Measurements from ENCODE around the gene SFMBT2.

Gene SFMBT2

DNA sequence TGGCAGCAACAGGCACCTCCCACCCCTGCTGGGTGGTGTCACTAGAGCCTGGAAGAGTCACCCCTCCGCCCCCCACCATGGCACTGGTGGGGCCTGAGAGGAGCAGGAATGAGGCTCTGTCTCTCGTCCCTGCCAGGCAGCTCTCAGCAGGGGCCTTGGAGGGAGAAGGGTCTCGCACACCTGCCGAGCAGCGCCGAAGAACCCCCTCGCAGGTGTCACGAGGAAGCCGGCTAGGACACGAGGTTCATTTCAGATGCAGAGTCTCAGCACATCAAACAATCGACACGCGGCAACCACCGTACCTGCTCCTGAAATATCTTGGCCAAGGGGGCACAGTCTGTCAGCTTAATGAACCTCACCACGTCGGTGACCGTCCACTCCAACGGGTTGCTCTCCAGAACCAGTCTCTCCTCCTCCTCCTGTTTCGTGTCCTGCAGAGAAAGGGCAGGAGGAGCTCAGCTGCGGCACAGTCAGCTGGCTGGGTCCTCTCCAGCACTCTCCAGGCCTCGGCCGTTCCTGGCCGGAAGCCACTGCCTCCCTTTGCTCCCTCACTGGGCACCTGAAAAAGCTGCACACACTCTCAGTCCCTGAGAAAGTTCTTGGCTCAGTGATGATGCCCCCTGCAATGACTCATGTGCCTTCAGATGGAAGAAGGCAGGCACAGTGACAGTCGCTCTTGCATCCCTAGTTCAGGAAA is 240.1 kb downstream of the SFMBT2 start:
- no peak for DNase-seq

DNA sequence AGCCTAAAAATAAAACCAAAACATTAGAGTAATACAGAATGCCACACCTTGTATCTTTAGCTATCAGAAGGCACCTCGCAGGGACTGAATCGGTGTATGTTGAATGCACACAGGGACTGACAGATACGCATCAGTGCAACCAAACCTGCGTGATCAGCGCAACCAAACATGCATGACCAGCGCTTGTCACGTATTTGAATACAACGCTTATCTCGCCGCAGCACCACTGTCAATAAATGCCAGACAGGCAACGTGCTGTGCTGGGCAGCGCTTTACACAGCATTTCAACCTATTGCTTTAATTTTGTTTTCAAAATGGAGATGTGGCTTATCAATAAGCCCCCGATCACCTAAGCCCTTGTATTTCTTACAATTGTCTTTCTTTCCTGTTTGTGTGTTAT is 242.4 kb downstream of the SFMBT2 start:
- no peak for DNase-seq

DNA sequence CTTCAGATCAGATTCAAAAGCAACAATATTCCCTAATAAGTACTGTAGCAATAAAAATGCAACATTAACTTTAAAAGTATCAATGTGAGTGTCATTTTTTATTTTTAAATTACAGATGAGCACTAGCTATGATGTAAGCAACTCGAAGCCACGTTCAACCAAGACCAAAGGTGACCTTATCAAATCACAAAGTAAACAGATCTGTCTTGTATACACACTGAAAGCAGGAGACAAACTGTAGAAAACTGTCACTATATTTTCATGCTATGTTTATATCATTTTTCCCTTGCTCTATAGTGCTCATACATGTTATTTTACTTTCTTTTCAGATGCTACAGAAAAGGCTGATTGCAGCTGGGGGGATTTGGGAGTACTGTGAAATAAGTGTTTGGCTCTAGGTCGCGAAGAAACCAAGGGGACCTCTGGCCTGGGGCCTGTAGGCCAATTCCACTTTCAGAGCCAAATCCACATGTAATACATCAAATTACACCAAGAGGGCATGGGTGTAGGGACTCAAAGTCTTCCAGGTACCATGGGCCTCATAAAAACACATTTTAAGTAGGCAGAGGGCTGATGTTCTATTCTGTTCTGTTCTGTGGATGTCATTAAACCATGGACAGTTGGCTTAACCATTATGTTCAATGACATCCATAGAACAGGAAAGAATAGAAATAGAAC is 245.2 kb downstream of the SFMBT2 start:
- no peak for DNase-seq

DNA sequence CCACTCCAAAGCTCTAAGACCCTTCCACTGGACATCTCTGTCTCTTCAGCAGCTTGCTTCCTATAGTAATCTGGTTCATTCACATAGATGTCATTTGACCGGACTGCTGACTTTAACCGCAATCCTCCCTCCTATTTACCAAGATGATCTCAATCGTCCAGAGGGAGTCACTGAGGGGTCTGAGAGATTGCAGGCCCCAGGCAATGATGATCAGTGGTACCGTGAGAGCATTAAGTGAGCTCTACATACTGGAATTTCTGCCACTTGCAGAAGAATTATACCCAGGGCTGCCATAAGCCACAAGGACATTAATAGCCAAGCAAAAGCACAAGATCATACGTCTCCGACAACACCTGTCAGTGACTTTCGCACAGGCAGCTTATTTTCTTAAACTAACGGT is 245.9 kb downstream of the SFMBT2 start:
- no peak for DNase-seq

DNA sequence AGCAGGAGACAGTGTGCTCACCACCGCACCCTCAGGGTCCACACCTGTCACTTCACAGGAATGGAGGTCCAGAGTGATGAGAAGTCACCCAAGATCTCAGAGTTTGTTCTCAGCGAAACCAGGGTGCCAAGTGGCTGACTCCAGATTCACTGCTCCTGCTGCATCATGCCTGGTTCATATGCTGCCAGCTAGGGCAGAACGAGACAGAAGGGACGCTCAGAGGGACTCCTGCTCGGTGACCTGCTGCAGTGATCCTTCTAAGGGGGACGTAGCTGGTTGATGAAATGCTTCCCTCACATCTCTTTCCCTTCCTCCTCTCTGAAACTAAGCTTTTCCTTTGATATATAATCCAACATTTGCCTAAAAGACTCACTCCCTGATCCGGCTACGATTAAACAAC is 248.5 kb downstream of the SFMBT2 start:
- no peak for DNase-seq

DNA sequence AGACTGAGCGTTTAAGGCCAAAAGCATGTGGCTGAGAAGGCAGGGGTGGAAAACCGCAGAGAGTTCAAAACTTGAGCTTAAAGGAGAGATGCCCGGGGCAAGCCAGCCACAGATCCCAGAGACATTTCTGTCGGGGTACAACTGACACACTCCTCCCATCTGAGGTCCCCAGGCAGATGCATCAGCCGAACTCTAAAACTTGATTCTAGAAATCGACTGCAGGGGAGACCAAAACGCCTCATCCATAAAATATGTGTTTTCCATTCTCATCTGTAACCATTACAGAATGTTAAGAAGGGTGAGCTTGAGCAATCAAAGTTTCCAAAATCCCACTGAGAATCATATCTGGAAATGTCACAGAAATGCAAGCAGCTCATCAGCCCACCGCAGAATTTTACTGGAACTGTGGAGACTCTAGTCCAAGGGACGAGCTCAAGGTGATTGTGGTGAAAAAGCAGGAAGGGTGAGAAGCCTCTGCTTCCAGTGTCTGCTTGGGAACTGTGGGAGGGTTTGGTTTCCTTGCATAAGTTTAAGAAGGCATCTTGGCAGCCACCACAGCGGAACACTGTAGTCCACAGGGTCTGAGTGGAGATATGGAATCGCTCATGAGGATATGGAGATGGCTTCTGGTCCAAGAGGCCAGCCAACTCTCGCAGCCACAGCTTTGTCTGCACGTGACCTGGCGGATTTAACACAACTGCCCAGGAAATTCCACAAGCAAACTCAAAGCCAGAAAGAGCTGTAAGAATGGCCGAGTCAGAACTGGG is 249.2 kb downstream of the SFMBT2 start:
- DNase-seq: no peak

DNA sequence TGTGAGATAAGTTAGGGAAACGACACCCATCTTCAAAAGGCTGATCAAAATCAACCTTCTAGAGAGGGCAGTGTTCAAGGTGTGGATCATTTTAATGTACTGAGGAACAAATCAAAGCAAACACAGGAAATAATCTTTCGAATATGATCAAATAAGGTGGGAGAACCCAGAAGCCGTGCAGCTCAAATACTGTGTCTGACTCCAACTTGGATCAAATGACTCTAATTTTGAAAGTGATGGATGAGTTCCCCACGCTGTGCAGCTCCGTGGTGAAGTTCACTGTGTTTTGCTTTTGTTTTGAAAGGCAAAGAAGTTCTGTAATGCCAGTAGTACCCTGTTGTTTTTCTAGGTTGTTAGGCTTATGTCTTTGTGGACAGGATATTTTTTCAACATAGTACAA is 250.9 kb downstream of the SFMBT2 start:
- no peak for DNase-seq

DNA sequence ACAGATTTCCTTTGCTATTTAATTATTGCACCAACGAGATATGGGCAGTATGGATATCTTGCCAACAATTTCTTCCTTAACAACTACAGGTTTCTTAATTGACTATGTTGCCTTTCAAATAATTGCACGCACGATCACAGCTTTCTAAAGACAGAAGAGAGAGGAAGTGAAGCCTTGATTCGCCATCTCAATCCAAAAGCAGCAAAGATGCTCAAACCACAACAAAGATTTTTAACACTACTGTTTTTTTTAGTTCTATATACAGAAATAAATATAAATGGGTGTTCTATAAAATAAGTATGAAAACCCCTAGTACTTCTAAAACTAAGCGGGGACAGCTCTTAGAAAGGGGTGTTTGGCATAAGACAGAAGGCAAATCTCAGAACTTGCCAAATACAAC is 251.3 kb downstream of the SFMBT2 start:
- DNase-seq: no peak

DNA sequence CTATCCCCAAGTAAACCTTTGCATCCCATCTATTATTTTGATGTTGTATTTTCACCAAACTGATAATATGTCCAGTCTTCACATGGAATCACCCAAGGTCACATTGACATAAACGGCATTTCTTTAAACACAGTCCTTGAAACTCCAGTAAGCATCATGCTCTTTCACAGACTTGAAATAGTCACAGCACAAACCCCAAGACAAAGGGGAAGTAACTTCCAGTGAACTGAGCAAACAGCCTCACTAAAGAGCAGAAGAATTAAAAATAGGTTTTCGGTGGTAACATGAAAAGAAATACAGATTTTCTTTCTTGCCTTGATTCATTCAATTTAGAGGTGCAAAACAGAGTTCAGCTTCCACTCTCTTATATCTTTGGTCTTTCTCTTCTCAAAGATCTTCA is 253.7 kb downstream of the SFMBT2 start:
- DNase-seq: no peak

DNA sequence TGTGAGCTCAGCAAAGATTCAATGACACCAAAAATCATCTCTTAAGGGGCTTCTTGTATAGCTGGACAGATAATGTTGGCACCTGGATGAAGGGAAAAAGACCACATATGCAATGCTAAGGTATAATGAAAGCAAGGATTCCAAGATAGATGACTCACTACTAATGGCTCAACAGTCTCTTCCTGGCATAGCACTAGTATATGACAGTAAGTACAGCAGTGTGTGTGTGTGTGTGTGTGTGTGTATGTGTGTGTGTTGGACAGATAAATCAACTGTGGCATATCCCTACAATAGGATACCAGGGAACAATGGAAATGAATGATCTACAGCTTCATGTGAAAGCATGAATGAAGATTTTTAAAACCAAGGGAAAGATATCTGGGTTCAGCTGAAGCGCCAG is 257.1 kb downstream of the SFMBT2 start:
- no peak for DNase-seq

DNA sequence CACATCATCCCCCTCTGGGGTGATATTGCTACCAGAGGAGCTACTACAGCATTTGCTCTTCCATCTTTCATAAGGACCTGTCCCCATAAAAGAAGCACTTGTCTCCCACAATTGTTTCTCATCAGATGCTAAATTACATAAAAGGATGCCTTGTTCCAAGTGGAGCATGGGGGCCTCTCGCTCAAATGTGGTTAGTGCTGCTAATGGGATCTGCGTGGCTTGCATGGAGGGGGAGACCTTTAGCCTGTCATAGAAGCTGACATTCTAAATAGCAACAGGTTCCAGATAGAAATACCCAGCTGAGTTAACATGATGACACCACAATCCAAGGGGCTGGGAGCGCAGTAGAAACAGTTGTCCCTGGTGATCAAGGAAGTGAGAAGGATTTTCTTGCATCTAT is 257.9 kb downstream of the SFMBT2 start:
- no peak for DNase-seq

DNA sequence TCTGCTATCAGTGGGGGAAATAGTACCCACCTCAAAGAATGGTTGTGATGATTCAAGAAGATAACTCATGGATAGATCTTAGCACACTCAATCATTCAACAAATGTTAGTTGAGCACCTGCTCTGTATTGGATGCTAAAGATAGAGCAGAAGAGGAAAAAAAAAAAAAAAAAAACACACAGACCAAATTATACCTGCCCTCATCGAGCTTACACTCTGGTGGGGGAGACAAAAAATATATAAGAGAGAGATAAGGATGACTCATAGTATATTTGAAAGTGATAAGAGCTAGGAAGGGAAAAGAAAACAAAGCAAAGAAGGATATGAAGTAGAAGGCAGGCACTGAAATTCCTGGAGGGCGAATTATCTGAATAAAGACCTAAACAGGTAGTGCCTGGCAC is 258.5 kb downstream of the SFMBT2 start:
- DNase-seq: no peak

DNA sequence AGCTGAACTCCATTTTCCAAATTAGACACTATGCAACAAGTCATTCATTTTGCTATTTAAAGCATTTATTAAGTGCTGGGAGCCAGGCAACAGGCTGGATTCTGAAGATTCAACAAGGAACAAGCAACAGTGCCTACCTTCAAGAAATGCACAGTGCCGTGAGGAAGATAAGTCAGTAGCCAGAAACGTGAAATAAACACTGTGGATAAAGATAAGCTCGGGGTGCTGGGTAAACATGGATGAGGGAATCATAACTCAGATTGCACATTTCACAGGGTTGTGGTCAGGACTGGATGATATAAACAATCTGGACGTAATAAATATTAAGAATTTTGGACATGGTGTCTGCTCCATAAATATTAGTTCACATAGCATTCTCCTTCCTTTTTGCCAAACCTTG is 259.3 kb downstream of the SFMBT2 start:
- no peak for DNase-seq

DNA sequence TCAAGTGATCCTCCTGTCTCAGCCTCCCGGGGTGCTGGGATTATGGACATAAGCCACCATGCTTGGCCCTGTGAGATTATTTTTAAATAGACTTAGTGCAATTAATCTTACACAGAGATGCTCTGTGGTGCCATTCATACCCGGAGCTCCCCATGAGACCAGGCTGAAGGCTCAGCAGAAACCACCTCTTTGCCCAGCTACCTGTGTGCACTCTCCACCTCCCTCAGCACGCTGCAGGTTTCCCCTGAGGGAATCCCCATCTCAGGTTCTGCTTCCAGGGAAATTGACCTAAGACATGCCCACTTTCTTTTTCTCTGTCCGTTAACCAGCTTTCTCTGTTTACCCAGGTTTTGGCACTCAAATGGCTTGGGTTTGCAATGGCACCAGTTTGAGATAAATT is 260.5 kb downstream of the SFMBT2 start:
- no peak for DNase-seq

DNA sequence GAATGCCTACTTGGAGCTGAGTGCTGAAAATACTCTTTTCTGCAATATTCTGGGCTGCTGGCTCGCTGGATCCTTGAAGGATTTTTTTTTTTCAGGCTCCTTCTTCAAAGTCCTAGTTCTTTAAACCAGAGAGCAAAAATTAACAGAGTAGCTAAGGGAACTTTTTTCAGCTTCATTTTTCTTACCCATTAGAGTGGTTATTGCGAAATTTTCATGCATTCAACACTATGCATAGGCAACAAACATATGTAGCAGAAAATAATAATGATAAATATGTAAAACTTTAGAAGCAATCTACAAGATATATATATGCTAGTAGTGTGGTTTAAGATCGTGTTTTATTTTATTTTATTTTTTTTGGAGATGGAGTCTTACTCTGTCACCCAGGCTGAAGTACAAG is 264.6 kb downstream of the SFMBT2 start:
- DNase-seq: no peak

DNA sequence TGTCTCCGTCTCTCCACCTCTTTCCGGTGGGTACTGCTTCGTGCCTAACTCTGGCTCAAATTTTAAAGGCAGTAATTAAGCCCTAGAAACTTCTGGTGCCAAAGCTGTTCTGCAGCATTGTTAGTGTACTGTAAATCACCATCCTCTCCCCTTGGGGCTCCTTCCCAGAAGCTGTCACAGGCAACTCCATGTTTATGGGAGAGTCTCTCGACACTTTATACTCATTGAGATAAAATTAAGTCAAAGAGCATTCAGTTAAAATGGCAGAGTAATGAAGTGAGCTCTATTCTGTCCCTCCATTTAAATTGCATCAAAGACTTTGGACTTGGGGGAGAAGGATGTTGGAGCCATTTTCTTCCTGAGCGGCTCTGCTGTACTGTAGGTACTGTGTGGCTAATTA is 274.8 kb downstream of the SFMBT2 start:
- DNase-seq: no peak

DNA sequence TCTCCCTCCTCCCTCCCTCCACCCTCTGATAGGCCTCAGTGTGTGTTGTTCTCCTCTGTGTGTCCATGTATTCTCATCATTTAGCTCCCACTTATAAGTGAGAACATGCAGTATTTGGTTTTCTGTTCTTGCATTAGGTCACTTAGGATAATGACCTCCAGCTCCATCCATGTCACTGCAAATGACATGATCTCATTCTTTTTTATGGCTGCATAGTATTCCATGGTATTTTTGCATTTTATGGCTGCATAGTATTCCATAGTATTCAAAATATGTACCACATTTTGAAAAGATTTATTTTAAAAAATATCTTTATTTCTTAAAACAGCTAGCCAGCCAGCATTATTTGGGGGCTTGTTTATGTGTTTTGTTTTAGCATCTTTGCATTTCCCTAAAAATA is 275.6 kb downstream of the SFMBT2 start:
- DNase-seq: no peak

DNA sequence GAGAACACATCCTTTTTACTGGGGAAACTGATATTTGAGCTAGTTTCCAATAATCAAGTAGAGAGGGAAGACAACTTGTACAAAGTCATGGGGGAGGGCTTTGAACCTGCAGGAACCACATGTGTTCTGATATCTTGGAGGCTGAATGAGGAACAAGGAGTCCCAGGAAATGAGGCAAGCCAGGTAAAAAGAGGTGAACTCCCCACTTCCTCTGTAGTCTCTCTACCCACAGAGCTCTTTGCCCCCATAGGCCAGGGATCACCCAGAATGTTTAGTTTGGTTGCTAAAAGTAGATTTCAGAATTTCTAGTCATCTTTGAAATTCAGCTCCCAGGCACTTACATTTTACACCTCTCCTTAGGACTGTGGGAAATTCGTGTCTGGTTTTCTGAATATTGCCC is 276.4 kb downstream of the SFMBT2 start:
- DNase-seq: no peak

DNA sequence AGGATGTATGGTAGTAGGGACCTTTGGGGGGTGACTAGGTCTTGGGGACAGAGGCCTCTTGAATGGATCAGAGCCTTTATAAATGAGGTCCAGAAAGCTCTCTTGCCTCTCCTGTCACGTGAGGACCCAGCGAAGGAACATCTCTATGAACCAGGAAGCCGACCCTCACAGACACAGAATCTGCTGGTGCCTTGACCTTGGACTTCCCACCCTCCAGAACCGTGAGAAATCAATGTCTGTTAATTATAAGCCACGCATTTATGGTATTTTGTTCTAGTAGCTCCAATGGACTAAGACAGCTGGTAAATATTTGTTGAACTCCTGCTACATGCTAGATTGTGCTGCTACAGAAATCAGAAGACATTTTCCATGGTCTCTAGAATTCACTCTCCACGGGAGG is 276.9 kb downstream of the SFMBT2 start:
- DNase-seq: no peak

DNA sequence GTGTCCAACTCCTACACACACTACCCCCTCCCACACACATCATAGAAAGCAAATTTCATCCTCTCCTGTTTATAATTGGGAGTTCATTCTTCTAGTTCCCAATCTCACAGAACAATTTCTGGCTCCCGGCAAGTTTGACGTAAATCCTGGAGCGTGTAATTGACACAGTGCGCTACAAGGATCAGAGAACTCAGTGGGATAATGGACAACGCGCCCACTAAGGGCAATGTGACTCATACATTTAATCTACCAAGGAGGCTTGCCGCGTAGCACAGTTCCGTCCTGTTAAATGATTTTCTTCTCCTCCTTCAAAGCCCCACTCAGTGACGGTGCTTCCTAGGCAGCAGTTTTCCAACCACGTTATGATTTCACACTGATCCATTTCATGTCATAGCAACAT is 277.6 kb downstream of the SFMBT2 start:
- DNase-seq: no peak

DNA sequence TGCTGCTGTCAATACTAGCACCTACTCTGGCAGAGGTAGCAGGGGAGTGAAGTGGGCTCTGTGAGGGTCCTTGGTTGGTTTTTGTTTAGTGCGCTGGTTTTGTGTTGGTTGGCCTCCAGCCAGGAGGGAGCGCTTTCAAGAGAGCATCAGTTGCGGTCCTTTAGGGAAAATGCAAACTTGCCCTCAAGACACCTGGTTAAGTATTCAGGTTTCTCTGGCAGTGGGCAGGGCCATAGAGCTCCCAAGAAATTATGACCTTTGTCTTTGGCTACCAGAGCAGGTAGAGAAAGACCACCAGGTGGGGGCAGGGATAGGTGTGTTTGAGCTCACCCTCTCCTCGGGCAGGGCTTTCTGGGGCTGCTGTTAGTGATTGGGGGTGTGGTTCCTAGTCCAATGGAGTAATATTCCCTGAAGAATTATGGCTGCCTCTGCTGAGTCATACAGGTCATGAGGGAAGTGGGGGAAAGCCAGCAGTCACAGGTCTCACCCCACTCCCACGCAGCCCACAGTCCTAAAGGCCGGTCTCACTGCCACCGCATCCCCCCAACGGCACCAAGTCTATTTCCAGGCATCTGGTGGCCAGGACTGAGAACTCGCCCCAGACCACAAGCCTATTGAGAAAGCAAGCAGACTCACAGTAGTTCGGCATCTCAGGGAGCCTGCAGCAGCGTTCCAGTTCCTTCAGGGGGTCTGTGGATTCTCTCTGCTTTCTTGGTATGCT is 280.5 kb downstream of the SFMBT2 start:
- no peak for DNase-seq

DNA sequence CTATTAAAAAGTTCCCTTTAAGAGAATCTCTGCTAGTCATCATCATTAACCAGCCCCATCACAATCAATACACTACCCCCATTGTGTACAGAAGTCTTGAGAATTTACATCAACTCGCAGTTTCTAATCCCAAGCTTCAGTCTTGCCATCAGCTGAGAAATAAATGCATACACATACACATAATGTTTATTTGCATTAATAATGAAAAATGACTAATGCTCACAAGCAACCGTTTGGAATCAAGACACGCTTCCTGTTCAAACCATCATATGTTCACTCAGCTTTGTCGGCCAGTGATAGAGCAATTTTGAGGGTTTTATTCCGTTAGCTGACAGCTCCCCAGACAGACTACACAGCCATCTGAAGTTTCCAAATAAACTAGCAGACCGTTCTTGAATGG is 287.1 kb downstream of the SFMBT2 start:
- DNase-seq: no peak

DNA sequence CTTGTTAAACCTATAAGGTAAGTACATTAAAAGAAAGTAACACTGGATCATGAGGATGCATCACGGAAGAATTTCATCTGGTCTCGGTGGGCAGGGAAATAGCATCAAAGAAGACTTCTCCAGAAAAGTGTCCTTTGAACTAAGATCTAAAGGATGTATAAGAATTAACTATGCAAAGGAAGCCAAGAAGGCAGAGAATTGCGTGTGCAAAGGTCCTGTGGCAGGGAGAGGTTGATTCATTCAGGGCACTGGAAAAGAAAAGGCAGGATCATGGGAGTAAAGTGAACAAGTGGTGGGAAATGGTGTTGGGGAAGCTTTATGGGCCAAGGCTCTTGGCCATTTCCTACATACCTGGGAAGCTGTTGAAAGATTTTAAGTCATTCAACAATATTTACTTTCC is 288.3 kb downstream of the SFMBT2 start:
- no peak for DNase-seq
